Measurements from ENCODE around the gene ZMAT5.

Gene ZMAT5

GRCh38 chr22:29704528-29705285 lies 62.1 kb downstream of the ZMAT5 start:
- DNase-seq: peak; percentile 48

- DNase-seq: no peak
Observed at GRCh38 chr22:29703569-29704195, 63.1 kb downstream of the ZMAT5 start.

- no peak for DNase-seq
Observed at GRCh38 chr22:29702931-29703501, 63.8 kb downstream of the ZMAT5 start.

GRCh38 chr22:29702000-29702930 lies 64.5 kb downstream of the ZMAT5 start:
- DNase-seq: no peak

GRCh38 chr22:29701155-29701999 lies 65.4 kb downstream of the ZMAT5 start:
- DNase-seq: peak; percentile 62

- DNase-seq: no peak
Observed at GRCh38 chr22:29700900-29701154, 66.0 kb downstream of the ZMAT5 start.

- DNase-seq: no peak
Observed at GRCh38 chr22:29700206-29700899, 66.5 kb downstream of the ZMAT5 start.

- no peak for DNase-seq
Observed at GRCh38 chr22:29697853-29698598, 68.8 kb downstream of the ZMAT5 start.

GRCh38 chr22:29695129-29695926 lies 71.5 kb downstream of the ZMAT5 start:
- DNase-seq: no peak

- no peak for DNase-seq
Observed at GRCh38 chr22:29693671-29694070, 73.1 kb downstream of the ZMAT5 start.

GRCh38 chr22:29693161-29693560 lies 73.6 kb downstream of the ZMAT5 start:
- no peak for DNase-seq

GRCh38 chr22:29692327-29692640 lies 74.5 kb downstream of the ZMAT5 start:
- no peak for DNase-seq

GRCh38 chr22:29691636-29692326 lies 75.0 kb downstream of the ZMAT5 start:
- no peak for DNase-seq

GRCh38 chr22:29690476-29690875 lies 76.3 kb downstream of the ZMAT5 start:
- no peak for DNase-seq

GRCh38 chr22:29689880-29690213 lies 77.0 kb downstream of the ZMAT5 start:
- DNase-seq: peak; percentile 30

GRCh38 chr22:29689206-29689879 lies 77.5 kb downstream of the ZMAT5 start:
- peak; percentile 35 for DNase-seq

- DNase-seq: no peak
Observed at GRCh38 chr22:29684244-29684643, 82.6 kb downstream of the ZMAT5 start.

- no peak for DNase-seq
Observed at GRCh38 chr22:29683536-29683935, 83.3 kb downstream of the ZMAT5 start.

Measured in NCI-H2029 (cell line).